OCI-LY7 (cell line): ENCODE results near the gene MTX3. TPM values are rescaled to one million over a fixed set of nuclear protein-coding genes. Genes with fewer than 3 reads are reported as not detected.

ENCODE experiments used
- BruUV-seq: library from RNA; stranded (reverse); fragments of 400-500 nt; replicated peaks from 2 replicates; lab custom pipeline; 2021; lab: Mats Ljungman, UMichigan
- CTCF ChIA-PET: fragments of 300-600 bp; sonication (Branson Sonifier 250); formaldehyde crosslinking; loops from one replicate; lab custom pipeline; 2022; ENCODE audit warnings: antibody characterized with exemption; ENCODE audit not compliant: unreplicated experiment; lab: Charles Lee
- POLR2A ChIA-PET: fragments of 300-600 bp; sonication (Branson Sonifier 250); formaldehyde crosslinking; loops from one replicate; lab custom pipeline; 2022; ENCODE audit warnings: antibody characterized with exemption; lab: Charles Lee
- DNase-seq: peaks from one replicate; pipeline ENCODE4 v3.0.0-alpha.2; 2015; ENCODE audit warnings: low spot score
- H2AFZ ChIP-seq: fragments of 200-600 bp; sonication (generic), shearing (Covaris generic); 2 replicates; pipeline ENCODE4 v1.6.1; 2014; ENCODE audit warnings: mild to moderate bottlenecking, antibody characterized with exemption, low read length, moderate library complexity
- H3K27ac ChIP-seq: fragments of 200-600 bp; sonication (generic); 2 replicates; pipeline ENCODE4 v1.5.1; 2014; ENCODE audit warnings: mixed run types, low read depth, mild to moderate bottlenecking, moderate library complexity, low read length, inconsistent platforms; ENCODE audit not compliant: poor library complexity, severe bottlenecking
- H3K36me3 ChIP-seq: fragments of 200-600 bp; sonication (generic); 2 replicates; pipeline ENCODE4 v1.6.1; 2014; ENCODE audit warnings: mild to moderate bottlenecking, antibody characterized with exemption, low read length, moderate library complexity, mixed read lengths; ENCODE audit not compliant: insufficient read depth
- H3K4me1 ChIP-seq: fragments of 200-600 bp; sonication (generic); 2 replicates; pipeline ENCODE4 v1.5.1; 2014; ENCODE audit warnings: mild to moderate bottlenecking, low read length; ENCODE audit not compliant: insufficient read depth, poor library complexity, severe bottlenecking
- H3K4me2 ChIP-seq: fragments of 200-600 bp; sonication (generic); 2 replicates; pipeline ENCODE4 v1.6.1; 2014; ENCODE audit warnings: mild to moderate bottlenecking, low read length
- H3K4me3 ChIP-seq: fragments of 200-600 bp; sonication (generic); 2 replicates; pipeline ENCODE4 v1.5.1; 2014; ENCODE audit warnings: mild to moderate bottlenecking, low read depth, low read length; ENCODE audit not compliant: poor library complexity, severe bottlenecking
- H3K79me2 ChIP-seq: fragments of 200-600 bp; sonication (generic); 2 replicates; pipeline ENCODE4 v1.6.1; 2016; ENCODE audit warnings: low read depth, mild to moderate bottlenecking, low read length, moderate library complexity, mixed read lengths; ENCODE audit not compliant: insufficient read depth
- H3K9me2 ChIP-seq: fragments of 200-600 bp; sonication (generic); 2 replicates; pipeline ENCODE4 v1.6.1; 2016; ENCODE audit warnings: mild to moderate bottlenecking, low read length, mixed read lengths; ENCODE audit not compliant: insufficient read depth
- H3K9me3 ChIP-seq: fragments of 200-600 bp; sonication (generic); 2 replicates; pipeline ENCODE4 v1.6.1; 2014; ENCODE audit warnings: mild to moderate bottlenecking, mixed run types, low read length, mixed read lengths
- H4K20me1 ChIP-seq: fragments of 200-600 bp; sonication (generic); 2 replicates; pipeline ENCODE4 v1.6.1; 2014; ENCODE audit warnings: mild to moderate bottlenecking, antibody characterized with exemption, low read length, moderate library complexity, mixed read lengths; ENCODE audit not compliant: insufficient read depth
- CTCF ChIP-seq: fragments of 200-600 bp; sonication (generic); conservative IDR thresholded peaks from 2 replicates; pipeline ENCODE4 v1.5.1; 2014; ENCODE audit warnings: mild to moderate bottlenecking, antibody characterized with exemption, low read length, moderate library complexity, mixed read lengths
- EZH2phosphoT487 ChIP-seq: fragments of 200-600 bp; sonication (generic); IDR thresholded peaks from 2 replicates; pipeline ENCODE4 v1.6.1; 2018; ENCODE audit warnings: low read depth, borderline replicate concordance, mild to moderate bottlenecking, mixed run types, antibody characterized with exemption, low read length, moderate library complexity, mixed read lengths
- intact Hi-C: fragments of 100-400 bp; cut with micrococcal nuclease; formaldehyde crosslinking; loops from one replicate; pipeline ENCODE4 v1.10.0; 2022; ENCODE audit not compliant: unreplicated experiment
- total RNA-seq, 2 experiments: library from RNA; depleted of rRNA in 1 of 2; stranded (reverse); fragments of >200 nt in 1 of 2; shearing (Covaris generic) in 1 of 2; gene quantifications; 2 replicates each; pipeline ENCODE4 v1.2.3, GENCODE V29; 2014 to 2022

MTX3 gene
- total RNA-seq, 2 experiments from 2014 or later: 26.0 to 53.6 TPM

DNA sequence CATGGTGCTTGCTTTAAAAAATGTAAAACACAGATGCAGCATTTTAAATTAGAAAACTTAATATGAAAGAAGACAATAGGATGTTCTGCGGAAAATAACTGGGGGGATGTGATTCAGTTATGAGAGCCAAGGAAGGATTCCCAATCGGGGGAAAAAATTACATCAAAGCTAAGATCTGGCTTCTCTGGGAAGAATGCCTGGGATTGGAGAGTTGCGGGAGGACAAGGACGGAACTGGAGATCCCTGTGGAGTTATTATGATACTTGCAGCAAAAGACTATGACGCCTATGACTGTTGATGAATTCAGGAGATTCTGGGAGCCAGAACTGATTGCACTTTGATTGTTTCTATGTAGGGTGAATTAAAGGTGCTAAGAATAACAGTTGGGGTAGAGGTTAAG is 24.6 kb downstream of the MTX3 start:
- intact Hi-C loops: no loop called here
- CTCF ChIA-PET: no interaction called here
- Histone ChIP-seq H3K9me3 (no peaks in the 10 kb centered on the region), H3K4me2 (no peak overlapping the region), H2AFZ (no peak overlapping the region), H3K79me2 (no peaks in the 10 kb centered on the region), H4K20me1 (no peaks in the 10 kb centered on the region), H3K4me3 (no peak overlapping the region), H3K9me2 (no peaks in the 10 kb centered on the region), H3K27ac (no peak overlapping the region), H3K4me1 (no peaks in the 10 kb centered on the region), H3K36me3 (no peaks in the 10 kb centered on the region)
- no peak for DNase-seq
- BruUV-seq: no TSS peak
- POLR2A ChIA-PET: interaction anchor here (1.0 to 2.8 kb wide), 4 partner anchors 11 to 43 kb away, joined by 3 to 10 read pairs (median 4); no protein-coding TSS in a partner anchor
- TF ChIP-seq EZH2phosphoT487 (no peak), CTCF (no peak)

GRCh38 chr5:79964136-79964535 is 26.9 kb downstream of the MTX3 start:
- no peaks in the 10 kb centered on the region for H3K79me2 ChIP-seq
- H3K4me1 ChIP-seq: peaks cover 5% of the 10 kb centered on the region
- DNase-seq: no peak
- intact Hi-C loops: no loop called here
- H3K9me3 ChIP-seq: peaks cover 7% of the 10 kb centered on the region; the same call in 1 of the 2 replicates
- no peaks in the 10 kb centered on the region for H4K20me1 ChIP-seq
- no peaks in the 10 kb centered on the region for H3K36me3 ChIP-seq
- no peak for TF ChIP-seq EZH2phosphoT487
- TF ChIP-seq CTCF: no peak
- H3K27ac ChIP-seq: no peak overlapping the region
- BruUV-seq: no TSS peak
- no peak overlapping the region for H3K4me3 ChIP-seq
- ChIA-PET CTCF (no interaction called here), POLR2A (interaction anchor here (0.7 kb wide), 1 partner anchor 17 kb away, joined by 3 read pairs; no protein-coding TSS in a partner anchor)
- H2AFZ ChIP-seq: peak overlapping the region; percentile 32; the same call in 1 of the 2 replicates
- no peak overlapping the region for H3K4me2 ChIP-seq
- H3K9me2 ChIP-seq: no peaks in the 10 kb centered on the region

GRCh38 chr5:79963261-79964061 is 27.6 kb downstream of the MTX3 start:
- H3K4me3 ChIP-seq: no peak overlapping the region
- intact Hi-C loops: no loop called here
- H3K9me3 ChIP-seq: peaks cover 7% of the 10 kb centered on the region; the same call in 1 of the 2 replicates
- no peaks in the 10 kb centered on the region for H4K20me1 ChIP-seq
- POLR2A ChIA-PET: interaction anchor here (0.6 to 1.5 kb wide), 2 partner anchors 17 to 109 kb away, joined by 4 to 12 read pairs; no protein-coding TSS in a partner anchor
- no peak overlapping the region for H3K27ac ChIP-seq
- CTCF ChIA-PET: no interaction called here
- BruUV-seq: no TSS peak
- no peak for DNase-seq
- no peaks in the 10 kb centered on the region for H3K9me2 ChIP-seq
- peak overlapping the region; percentile 32; the same call in 1 of the 2 replicates for H2AFZ ChIP-seq
- H3K79me2 ChIP-seq: no peaks in the 10 kb centered on the region
- no peaks in the 10 kb centered on the region for H3K36me3 ChIP-seq
- no peak overlapping the region for H3K4me2 ChIP-seq
- TF ChIP-seq CTCF (no peak), EZH2phosphoT487 (no peak)
- H3K4me1 ChIP-seq: peaks cover 6% of the 10 kb centered on the region
